NCI-H524 treated with DMSO at 0.1 percent for 48 hours (cell line): ENCODE results near the gene PSTPIP2.

Source experiments
- DNase-seq: peaks from one replicate; lab custom pipeline; 2025; lab: John Stamatoyannopoulos, UW

Gene PSTPIP2

GRCh38 chr18:46071653-46072375, at the start of gene PSTPIP2:
TSS of gene PSTPIP2 (minus strand) at chr18:46072260. CDS start at chr18:46072188, 72 bp downstream.
- DNase-seq = no peak

GRCh38 chr18:46113751-46114150, 41.7 kb upstream of the PSTPIP2 start:
- DNase-seq = no peak

- no peak for DNase-seq
Measured at GRCh38 chr18:46110406-46110805, 38.3 kb upstream of the PSTPIP2 start.

- no peak for DNase-seq
Measured at GRCh38 chr18:46109386-46109785, 37.3 kb upstream of the PSTPIP2 start.

- DNase-seq = peak; percentile 73
Measured at GRCh38 chr18:46104128-46104911, 32.3 kb upstream of the PSTPIP2 start, which contains the start of gene HAUS1. TSS of gene HAUS1 (plus strand) at chr18:46104385. CDS start at chr18:46104412, 27 bp downstream.

GRCh38 chr18:46099463-46099862, 27.4 kb upstream of the PSTPIP2 start:
- DNase-seq = no peak

- DNase-seq = peak; percentile 88
Measured at GRCh38 chr18:46098616-46098933, 26.5 kb upstream of the PSTPIP2 start.

- peak; percentile 47 for DNase-seq
Measured at GRCh38 chr18:46097801-46098615, 25.9 kb upstream of the PSTPIP2 start, which contains the start of gene ATP5F1A. TSS of gene ATP5F1A (minus strand) at chr18:46098296. CDS start at chr18:46098231, 65 bp downstream.

- no peak for DNase-seq
Measured at GRCh38 chr18:46097431-46097800, 25.4 kb upstream of the PSTPIP2 start.

GRCh38 chr18:46096651-46097300, 24.7 kb upstream of the PSTPIP2 start:
- DNase-seq = no peak

GRCh38 chr18:46095532-46095931, 23.5 kb upstream of the PSTPIP2 start:
- DNase-seq = no peak

- DNase-seq = peak; percentile 42
Measured at GRCh38 chr18:46088501-46088900, 16.4 kb upstream of the PSTPIP2 start.

GRCh38 chr18:46084431-46084830, 12.4 kb upstream of the PSTPIP2 start:
- no peak for DNase-seq

- DNase-seq = no peak
Measured at GRCh38 chr18:46080156-46080555, 8.1 kb upstream of the PSTPIP2 start.

- no peak for DNase-seq
Measured at GRCh38 chr18:46079336-46079735, 7.3 kb upstream of the PSTPIP2 start.

- DNase-seq = peak; percentile 4
Measured at GRCh38 chr18:46073474-46074331, 1.6 kb upstream of the PSTPIP2 start.

- DNase-seq = no peak
Measured at GRCh38 chr18:46072959-46073358, 899 bp upstream of the PSTPIP2 start.

- DNase-seq = no peak
Measured at GRCh38 chr18:46072376-46072867, 362 bp upstream of the PSTPIP2 start.

- no peak for DNase-seq
Measured at GRCh38 chr18:46070815-46071652, 1.0 kb downstream of the PSTPIP2 start.

GRCh38 chr18:46070232-46070631, 1.8 kb downstream of the PSTPIP2 start:
- no peak for DNase-seq
